Caco-2 (cell line): ENCODE data around the gene LDLRAD3. TPM values are rescaled to one million over a fixed set of nuclear protein-coding genes. Genes with fewer than 3 reads are reported as not detected.

ENCODE experiments used
- BruUV-seq: library from RNA; stranded (reverse); fragments of 400-500 nt; replicated peaks from 2 replicates; lab custom pipeline; 2021; lab: Mats Ljungman, UMichigan
- CTCF ChIA-PET: fragments of 300-600 bp; sonication (Branson Sonifier 250); formaldehyde crosslinking; loops from one replicate; lab custom pipeline; 2022; ENCODE audit warnings: antibody characterized with exemption; lab: Charles Lee
- POLR2A ChIA-PET: fragments of 300-600 bp; sonication (Branson Sonifier 250); formaldehyde crosslinking; loops from one replicate; lab custom pipeline; 2022; ENCODE audit warnings: antibody characterized with exemption; lab: Charles Lee
- DNase-seq, 2 experiments: peaks; one replicate each; pipeline versions ENCODE4 v3.0.0 to v3.0.0-alpha.2; 2020 to 2022
- H3K27me3 ChIP-seq: replicated peaks from 2 replicates; pipeline ENCODE4 v1.6.0; 2011; ENCODE audit warnings: low read length; ENCODE audit not compliant: control insufficient read depth, insufficient read depth
- H3K36me3 ChIP-seq: 2 replicates; pipeline ENCODE4 v1.5.1; 2011; ENCODE audit warnings: low read length; ENCODE audit not compliant: control insufficient read depth, insufficient read depth
- H3K4me1 ChIP-seq: fragments of 250-450 bp; sonication (Bioruptor Pico); 2 replicates; pipeline ENCODE4 v1.5.1; 2020; ENCODE audit warnings: mild to moderate bottlenecking
- H3K4me3 ChIP-seq: 2 replicates; pipeline ENCODE4 v1.5.1; 2011; ENCODE audit warnings: low read depth, mild to moderate bottlenecking, control low read depth, low read length
- H3K9me3 ChIP-seq: fragments of 250-450 bp; sonication (Bioruptor Pico); 2 replicates; pipeline ENCODE4 v1.5.1; 2020; ENCODE audit warnings: mild to moderate bottlenecking, moderate library complexity
- H3K27ac Mint-ChIP-seq: one replicate; pipeline ENCODE4 v1.8.0; 2022; ENCODE audit warnings: mixed read lengths; ENCODE audit not compliant: unreplicated experiment
- H3K27me3 Mint-ChIP-seq: one replicate; pipeline ENCODE4 v1.8.0; 2022; ENCODE audit warnings: mixed read lengths; ENCODE audit not compliant: insufficient read depth, unreplicated experiment
- H3K36me3 Mint-ChIP-seq: one replicate; pipeline ENCODE4 v1.8.0; 2022; ENCODE audit warnings: mild to moderate bottlenecking, mixed read lengths; ENCODE audit not compliant: insufficient read depth, unreplicated experiment
- H3K4me1 Mint-ChIP-seq: one replicate; pipeline ENCODE4 v1.8.0; 2022; ENCODE audit warnings: low read depth, mixed read lengths; ENCODE audit not compliant: unreplicated experiment
- H3K4me3 Mint-ChIP-seq: one replicate; pipeline ENCODE4 v1.8.0; 2022; ENCODE audit warnings: mild to moderate bottlenecking, moderate library complexity, mixed read lengths; ENCODE audit not compliant: unreplicated experiment
- H3K9me3 Mint-ChIP-seq: one replicate; pipeline ENCODE4 v1.8.0; 2022; ENCODE audit warnings: mixed read lengths; ENCODE audit not compliant: unreplicated experiment
- CTCF ChIP-seq, 2 experiments: fragments of 200-600 bp in 1 of 2; IDR thresholded peaks; 1 replicate in 1 of 2; 2 replicates in 1 of 2; pipeline versions ENCODE4 v1.5.1 to v1.8.0; 2011 to 2022; ENCODE audit warnings: antibody characterized with exemption in 1 of 2, control low read depth in 1 of 2, inconsistent platforms in 1 of 2, low read depth in 1 of 2, low read length in 1 of 2, mild to moderate bottlenecking in 1 of 2, moderate library complexity in 1 of 2; ENCODE audit not compliant: insufficient read depth in 1 of 2, severe bottlenecking in 1 of 2, unreplicated experiment in 1 of 2
- intact Hi-C: fragments of 100-400 bp; cut with micrococcal nuclease; formaldehyde crosslinking; loops from one replicate; pipeline ENCODE4 v1.10.0; 2022; ENCODE audit not compliant: unreplicated experiment
- total RNA-seq: library from RNA; stranded (reverse); gene quantifications from 2 replicates; pipeline ENCODE4 v1.2.3, GENCODE V29; 2022

The LDLRAD3 gene
- total RNA-seq, 1 experiment from 2014 or later, result 9.9 TPM

- no peaks in the 10 kb centered on the region for H3K36me3 ChIP-seq
- H3K9me3 ChIP-seq, result no peaks in the 10 kb centered on the region
- no peaks in the 10 kb centered on the region; the same call in 1 of the 2 replicates for H3K27me3 ChIP-seq
- peaks cover 6% of the 10 kb centered on the region for H3K27me3 Mint-ChIP-seq
- TF ChIP-seq CTCF (IDR thresholded peaks at IDR 0.05; ENCODE audit: insufficient read depth in 1 of 2, low read depth in 1 of 2, low read length in 1 of 2, severe bottlenecking in 1 of 2, unreplicated experiment in 1 of 2), result no peak
- DNase-seq, result no peak
- no peak overlapping the region for H3K4me3 Mint-ChIP-seq
- no peaks in the 10 kb centered on the region for H3K4me1 ChIP-seq
- BruUV-seq, result no TSS peak
- no peaks in the 10 kb centered on the region for H3K36me3 Mint-ChIP-seq
- no peak overlapping the region for H3K4me3 ChIP-seq
- ChIA-PET CTCF (no interaction called here), POLR2A (no interaction called here)
- no peak overlapping the region for H3K27ac Mint-ChIP-seq
- no peaks in the 10 kb centered on the region for H3K9me3 Mint-ChIP-seq
- intact Hi-C loops, result no loop called here
- no peaks in the 10 kb centered on the region for H3K4me1 Mint-ChIP-seq
Observed at GRCh38 chr11:35917676-35918075, 26.2 kb upstream of the LDLRAD3 start.

GRCh38 chr11:35918716-35919115 lies 25.1 kb upstream of the LDLRAD3 start:
- Histone ChIP-seq H3K27me3 (no peaks in the 10 kb centered on the region; the same call in 1 of the 2 replicates), H3K9me3 (no peaks in the 10 kb centered on the region), H3K36me3 (no peaks in the 10 kb centered on the region), H3K4me3 (no peak overlapping the region), H3K4me1 (no peaks in the 10 kb centered on the region)
- intact Hi-C loops, result no loop called here
- Mint-ChIP-seq H3K9me3 (no peaks in the 10 kb centered on the region), H3K36me3 (no peaks in the 10 kb centered on the region), H3K4me3 (no peak overlapping the region), H3K27ac (no peak overlapping the region), H3K4me1 (peaks cover 4% of the 10 kb centered on the region), H3K27me3 (peaks cover 9% of the 10 kb centered on the region)
- no TSS peak for BruUV-seq
- no peak for TF ChIP-seq CTCF (IDR thresholded peaks at IDR 0.05; ENCODE audit: insufficient read depth in 1 of 2, low read depth in 1 of 2, low read length in 1 of 2, severe bottlenecking in 1 of 2, unreplicated experiment in 1 of 2)
- ChIA-PET POLR2A (no interaction called here), CTCF (no interaction called here)
- no peak for DNase-seq

GRCh38 chr11:35919244-35919643 lies 24.6 kb upstream of the LDLRAD3 start:
- intact Hi-C loops, result no loop called here
- Mint-ChIP-seq H3K4me3 (no peak overlapping the region), H3K27me3 (peaks cover 9% of the 10 kb centered on the region), H3K4me1 (peaks cover 5% of the 10 kb centered on the region), H3K9me3 (no peaks in the 10 kb centered on the region), H3K27ac (no peak overlapping the region), H3K36me3 (no peaks in the 10 kb centered on the region)
- no peak overlapping the region for H3K4me3 ChIP-seq
- no peaks in the 10 kb centered on the region for H3K9me3 ChIP-seq
- ChIA-PET POLR2A (no interaction called here), CTCF (no interaction called here)
- H3K27me3 ChIP-seq, result no peaks in the 10 kb centered on the region; the same call in 1 of the 2 replicates
- no TSS peak for BruUV-seq
- H3K36me3 ChIP-seq, result no peaks in the 10 kb centered on the region
- no peak for TF ChIP-seq CTCF (IDR thresholded peaks at IDR 0.05; ENCODE audit: insufficient read depth in 1 of 2, low read depth in 1 of 2, low read length in 1 of 2, severe bottlenecking in 1 of 2, unreplicated experiment in 1 of 2)
- no peak for DNase-seq
- H3K4me1 ChIP-seq, result no peaks in the 10 kb centered on the region
